GM23338 (cell line): Measurements from ENCODE around the gene KRTAP13-4. TPM values are rescaled to one million over a fixed set of nuclear protein-coding genes. Genes with fewer than 3 reads are reported as not detected.

Source experiments
- ATAC-seq: fragments of 200-7000 bp; cut with Tn5 transposase; 3 replicates; pipeline ENCODE4 v1.9.1; 2020
- DNase-seq: peaks from one replicate; pipeline ENCODE4 v3.0.0-alpha.2; 2015; ENCODE audit warnings: low spot score
- H2AFZ ChIP-seq: fragments of 200-600 bp; sonication (generic); 2 replicates; pipeline ENCODE4 v1.8.0; 2016; ENCODE audit warnings: antibody characterized with exemption, mild to moderate bottlenecking, moderate library complexity
- H3F3A ChIP-seq: fragments of 200-600 bp; sonication (generic); replicated peaks from 2 replicates; pipeline ENCODE4 v1.8.0; 2017; ENCODE audit warnings: antibody characterized with exemption, mixed run types, low read depth
- H3K27ac ChIP-seq: fragments of 200-600 bp; sonication (generic); 2 replicates; pipeline ENCODE4 v1.6.1; 2016; ENCODE audit warnings: low read depth
- H3K27me3 ChIP-seq: fragments of 200-600 bp; sonication (generic); 2 replicates; pipeline ENCODE4 v1.8.0; 2016; ENCODE audit warnings: mild to moderate bottlenecking, mixed run types, moderate library complexity; ENCODE audit not compliant: insufficient read depth
- H3K36me3 ChIP-seq: fragments of 200-600 bp; sonication (generic); 2 replicates; pipeline ENCODE4 v1.8.0; 2016; ENCODE audit warnings: mild to moderate bottlenecking; ENCODE audit not compliant: insufficient read depth
- H3K4me1 ChIP-seq: fragments of 200-600 bp; sonication (generic); 2 replicates; pipeline ENCODE4 v1.8.0; 2016; ENCODE audit warnings: mild to moderate bottlenecking, moderate library complexity; ENCODE audit not compliant: insufficient read depth
- H3K4me2 ChIP-seq: fragments of 200-600 bp; sonication (generic); 2 replicates; pipeline ENCODE4 v1.7.1; 2017; ENCODE audit warnings: mixed run types
- H3K4me3 ChIP-seq: fragments of 200-600 bp; sonication (generic); 2 replicates; pipeline ENCODE4 v1.6.1; 2016; ENCODE audit warnings: mixed run types
- H3K79me2 ChIP-seq: fragments of 200-600 bp; sonication (generic); replicated peaks from 2 replicates; pipeline ENCODE4 v1.8.0; 2017; ENCODE audit warnings: mild to moderate bottlenecking; ENCODE audit not compliant: insufficient read depth
- H3K9me2 ChIP-seq: fragments of 200-600 bp; sonication (generic); 2 replicates; pipeline ENCODE4 v1.8.0; 2017; ENCODE audit not compliant: insufficient read depth
- H4K20me1 ChIP-seq: fragments of 200-600 bp; sonication (generic); replicated peaks from 2 replicates; pipeline ENCODE4 v1.8.0; 2017; ENCODE audit warnings: mild to moderate bottlenecking; ENCODE audit not compliant: insufficient read depth
- H3K27ac Mint-ChIP-seq: 2 replicates; pipeline ENCODE4 v1.8.0; 2020; ENCODE audit warnings: inconsistent platforms, mild to moderate bottlenecking, moderate library complexity, mixed read lengths
- H3K27me3 Mint-ChIP-seq: 3 replicates; pipeline ENCODE4 v1.8.0; 2022; ENCODE audit warnings: low read depth, mild to moderate bottlenecking, moderate library complexity, mixed read lengths, inconsistent platforms; ENCODE audit not compliant: insufficient read depth, poor library complexity
- H3K36me3 Mint-ChIP-seq: 3 replicates; pipeline ENCODE4 v1.8.0; 2021; ENCODE audit warnings: low read depth, mild to moderate bottlenecking, inconsistent platforms, moderate library complexity, mixed read lengths
- H3K4me1 Mint-ChIP-seq: 3 replicates; pipeline ENCODE4 v1.8.0; 2020; ENCODE audit warnings: mild to moderate bottlenecking, inconsistent platforms, mixed read lengths
- H3K4me3 Mint-ChIP-seq: 3 replicates; pipeline ENCODE4 v1.8.0; 2021; ENCODE audit warnings: moderate library complexity, mild to moderate bottlenecking, inconsistent platforms, mixed read lengths
- H3K9me3 Mint-ChIP-seq: 3 replicates; pipeline ENCODE4 v1.8.0; 2020; ENCODE audit warnings: moderate library complexity, mild to moderate bottlenecking, inconsistent platforms, mixed read lengths
- POLR2AphosphoS5 ChIP-seq: IDR thresholded peaks from 2 replicates; pipeline ENCODE4 v1.6.1; 2016; ENCODE audit warnings: antibody characterized with exemption, low read depth
- polyA plus RNA-seq: library from polyadenylated mRNA; unstranded; fragments of >200 nt; fragmentation: Nextera tagmentation; extraction: Ambion mirVana; gene quantifications from 2 replicates; pipeline ENCODE4 v1.2.1, GENCODE V29; 2016
- total RNA-seq: library from RNA; depleted of rRNA; stranded (reverse); fragments of >200 nt; shearing (Covaris generic); gene quantifications from 2 replicates; pipeline ENCODE4 v1.2.3, GENCODE V29; 2014
- TF ChIP-seq, protein P1 (sequence below), 2 experiments: fragments of 200-600 bp in 1 of 2; sonication (generic) in 1 of 2; conservative IDR thresholded peaks; 2 replicates each; pipeline versions ENCODE4 v1.5.1 to v1.6.1; 2016 to 2017; ENCODE audit warnings: antibody characterized with exemption in 2 of 2, low read depth in 2 of 2, mild to moderate bottlenecking in 2 of 2, moderate library complexity in 1 of 2
- TF ChIP-seq, protein P2 (sequence below): fragments of 250-450 bp; sonication (Bioruptor Pico); IDR thresholded peaks from 2 replicates; pipeline ENCODE4 v1.5.0; 2020; ENCODE audit warnings: mild to moderate bottlenecking, moderate library complexity

Gene KRTAP13-4
- total and polyA plus RNA-seq, 2 experiments from 2014 or later: not detected

DNA sequence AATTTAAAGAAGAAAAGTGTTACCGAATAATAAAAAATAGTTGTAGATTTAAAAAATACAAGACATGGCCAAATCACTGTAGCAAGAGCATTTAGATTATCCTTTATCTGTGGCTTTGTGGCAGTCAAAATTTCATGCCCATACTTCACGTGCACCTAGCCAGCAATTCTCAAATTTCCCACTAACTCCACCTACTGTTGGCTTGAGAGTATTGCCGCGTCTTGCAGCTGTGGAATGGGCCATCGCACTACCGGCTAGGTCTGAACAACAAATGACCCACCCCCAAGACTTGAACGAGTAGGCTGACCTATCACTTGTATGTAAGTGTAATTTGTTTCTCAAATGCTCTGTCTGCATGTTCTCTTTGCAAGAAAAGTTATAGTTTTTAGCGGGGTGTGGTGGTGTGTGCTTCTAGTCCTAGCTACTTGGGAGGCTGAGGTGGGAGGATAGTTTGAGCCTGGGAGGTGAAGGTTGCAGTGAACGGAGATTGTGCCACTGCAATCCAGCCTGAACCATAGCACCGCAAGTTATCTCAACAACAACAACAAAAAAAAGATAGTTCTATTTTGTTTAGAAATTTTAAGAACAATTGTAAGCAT is 4.1 kb downstream of the KRTAP13-4 start:
- H3K27ac Mint-ChIP-seq: peak overlapping the region; percentile 30; the same call in 1 of the 2 replicates

More for the DNA sequence above, 4.1 kb downstream of the KRTAP13-4 start:
- no peaks in the 10 kb centered on the region for H3F3A ChIP-seq
- H3K36me3 ChIP-seq: no peaks in the 10 kb centered on the region
- no peaks in the 10 kb centered on the region for H3K27me3 Mint-ChIP-seq
- no peak overlapping the region for H3K27ac ChIP-seq
- H4K20me1 ChIP-seq: no peaks in the 10 kb centered on the region
- no peaks in the 10 kb centered on the region for H3K4me1 ChIP-seq
- H3K9me2 ChIP-seq: no peaks in the 10 kb centered on the region
- no peak overlapping the region for H2AFZ ChIP-seq
- no peak overlapping the region for H3K4me3 ChIP-seq
- TF ChIP-seq POLR2AphosphoS5: no peak
- TF ChIP-seq, protein P1, sequence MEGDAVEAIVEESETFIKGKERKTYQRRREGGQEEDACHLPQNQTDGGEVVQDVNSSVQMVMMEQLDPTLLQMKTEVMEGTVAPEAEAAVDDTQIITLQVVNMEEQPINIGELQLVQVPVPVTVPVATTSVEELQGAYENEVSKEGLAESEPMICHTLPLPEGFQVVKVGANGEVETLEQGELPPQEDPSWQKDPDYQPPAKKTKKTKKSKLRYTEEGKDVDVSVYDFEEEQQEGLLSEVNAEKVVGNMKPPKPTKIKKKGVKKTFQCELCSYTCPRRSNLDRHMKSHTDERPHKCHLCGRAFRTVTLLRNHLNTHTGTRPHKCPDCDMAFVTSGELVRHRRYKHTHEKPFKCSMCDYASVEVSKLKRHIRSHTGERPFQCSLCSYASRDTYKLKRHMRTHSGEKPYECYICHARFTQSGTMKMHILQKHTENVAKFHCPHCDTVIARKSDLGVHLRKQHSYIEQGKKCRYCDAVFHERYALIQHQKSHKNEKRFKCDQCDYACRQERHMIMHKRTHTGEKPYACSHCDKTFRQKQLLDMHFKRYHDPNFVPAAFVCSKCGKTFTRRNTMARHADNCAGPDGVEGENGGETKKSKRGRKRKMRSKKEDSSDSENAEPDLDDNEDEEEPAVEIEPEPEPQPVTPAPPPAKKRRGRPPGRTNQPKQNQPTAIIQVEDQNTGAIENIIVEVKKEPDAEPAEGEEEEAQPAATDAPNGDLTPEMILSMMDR (conservative IDR thresholded peaks at IDR 0.05; ENCODE audit: low read depth in 2 of 2): peak; percentile 65 to 73
- TF ChIP-seq, protein P2, sequence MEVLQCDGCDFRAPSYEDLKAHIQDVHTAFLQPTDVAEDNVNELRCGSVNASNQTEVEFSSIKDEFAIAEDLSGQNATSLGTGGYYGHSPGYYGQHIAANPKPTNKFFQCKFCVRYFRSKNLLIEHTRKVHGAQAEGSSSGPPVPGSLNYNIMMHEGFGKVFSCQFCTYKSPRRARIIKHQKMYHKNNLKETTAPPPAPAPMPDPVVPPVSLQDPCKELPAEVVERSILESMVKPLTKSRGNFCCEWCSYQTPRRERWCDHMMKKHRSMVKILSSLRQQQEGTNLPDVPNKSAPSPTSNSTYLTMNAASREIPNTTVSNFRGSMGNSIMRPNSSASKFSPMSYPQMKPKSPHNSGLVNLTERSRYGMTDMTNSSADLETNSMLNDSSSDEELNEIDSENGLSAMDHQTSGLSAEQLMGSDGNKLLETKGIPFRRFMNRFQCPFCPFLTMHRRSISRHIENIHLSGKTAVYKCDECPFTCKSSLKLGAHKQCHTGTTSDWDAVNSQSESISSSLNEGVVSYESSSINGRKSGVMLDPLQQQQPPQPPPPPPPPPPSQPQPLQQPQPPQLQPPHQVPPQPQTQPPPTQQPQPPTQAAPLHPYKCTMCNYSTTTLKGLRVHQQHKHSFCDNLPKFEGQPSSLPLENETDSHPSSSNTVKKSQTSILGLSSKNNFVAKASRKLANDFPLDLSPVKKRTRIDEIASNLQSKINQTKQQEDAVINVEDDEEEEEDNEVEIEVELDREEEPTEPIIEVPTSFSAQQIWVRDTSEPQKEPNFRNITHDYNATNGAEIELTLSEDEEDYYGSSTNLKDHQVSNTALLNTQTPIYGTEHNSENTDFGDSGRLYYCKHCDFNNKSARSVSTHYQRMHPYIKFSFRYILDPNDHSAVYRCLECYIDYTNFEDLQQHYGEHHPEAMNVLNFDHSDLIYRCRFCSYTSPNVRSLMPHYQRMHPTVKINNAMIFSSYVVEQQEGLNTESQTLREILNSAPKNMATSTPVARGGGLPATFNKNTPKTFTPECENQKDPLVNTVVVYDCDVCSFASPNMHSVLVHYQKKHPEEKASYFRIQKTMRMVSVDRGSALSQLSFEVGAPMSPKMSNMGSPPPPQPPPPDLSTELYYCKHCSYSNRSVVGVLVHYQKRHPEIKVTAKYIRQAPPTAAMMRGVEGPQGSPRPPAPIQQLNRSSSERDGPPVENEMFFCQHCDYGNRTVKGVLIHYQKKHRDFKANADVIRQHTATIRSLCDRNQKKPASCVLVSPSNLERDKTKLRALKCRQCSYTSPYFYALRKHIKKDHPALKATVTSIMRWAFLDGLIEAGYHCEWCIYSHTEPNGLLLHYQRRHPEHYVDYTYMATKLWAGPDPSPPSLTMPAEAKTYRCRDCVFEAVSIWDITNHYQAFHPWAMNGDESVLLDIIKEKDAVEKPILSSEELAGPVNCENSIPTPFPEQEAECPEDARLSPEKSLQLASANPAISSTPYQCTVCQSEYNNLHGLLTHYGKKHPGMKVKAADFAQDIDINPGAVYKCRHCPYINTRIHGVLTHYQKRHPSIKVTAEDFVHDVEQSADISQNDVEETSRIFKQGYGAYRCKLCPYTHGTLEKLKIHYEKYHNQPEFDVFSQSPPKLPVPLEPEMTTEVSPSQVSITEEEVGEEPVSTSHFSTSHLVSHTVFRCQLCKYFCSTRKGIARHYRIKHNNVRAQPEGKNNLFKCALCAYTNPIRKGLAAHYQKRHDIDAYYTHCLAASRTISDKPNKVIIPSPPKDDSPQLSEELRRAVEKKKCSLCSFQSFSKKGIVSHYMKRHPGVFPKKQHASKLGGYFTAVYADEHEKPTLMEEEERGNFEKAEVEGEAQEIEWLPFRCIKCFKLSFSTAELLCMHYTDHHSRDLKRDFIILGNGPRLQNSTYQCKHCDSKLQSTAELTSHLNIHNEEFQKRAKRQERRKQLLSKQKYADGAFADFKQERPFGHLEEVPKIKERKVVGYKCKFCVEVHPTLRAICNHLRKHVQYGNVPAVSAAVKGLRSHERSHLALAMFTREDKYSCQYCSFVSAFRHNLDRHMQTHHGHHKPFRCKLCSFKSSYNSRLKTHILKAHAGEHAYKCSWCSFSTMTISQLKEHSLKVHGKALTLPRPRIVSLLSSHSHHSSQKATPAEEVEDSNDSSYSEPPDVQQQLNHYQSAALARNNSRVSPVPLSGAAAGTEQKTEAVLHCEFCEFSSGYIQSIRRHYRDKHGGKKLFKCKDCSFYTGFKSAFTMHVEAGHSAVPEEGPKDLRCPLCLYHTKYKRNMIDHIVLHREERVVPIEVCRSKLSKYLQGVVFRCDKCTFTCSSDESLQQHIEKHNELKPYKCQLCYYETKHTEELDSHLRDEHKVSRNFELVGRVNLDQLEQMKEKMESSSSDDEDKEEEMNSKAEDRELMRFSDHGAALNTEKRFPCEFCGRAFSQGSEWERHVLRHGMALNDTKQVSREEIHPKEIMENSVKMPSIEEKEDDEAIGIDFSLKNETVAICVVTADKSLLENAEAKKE: no peak
- peaks cover 9% of the 10 kb centered on the region for H3K4me1 Mint-ChIP-seq
- DNase-seq (peak; percentile 86), ATAC-seq (peak; percentile 91)
- no peaks in the 10 kb centered on the region for H3K9me3 Mint-ChIP-seq
- H3K4me3 Mint-ChIP-seq: no peak overlapping the region
- no peak overlapping the region for H3K4me2 ChIP-seq
- no peaks in the 10 kb centered on the region for H3K36me3 Mint-ChIP-seq
- no peaks in the 10 kb centered on the region for H3K79me2 ChIP-seq
- H3K27me3 ChIP-seq: no peaks in the 10 kb centered on the region
